Tibial nerve (tissue), 4 donors: ENCODE results near the gene RAD9A.

Source experiments
- EP300 ChIP-seq, 2 donors: sonication (generic); formaldehyde crosslinking; IDR thresholded peaks; one replicate each; pipeline ENCODE4 v1.6.1; 2017; ENCODE audit warnings: antibody characterized with exemption in 2 of 2, mild to moderate bottlenecking in 1 of 2
- POLR2A ChIP-seq, 2 donors: fragments of 450-650 bp; IDR thresholded peaks; one replicate each; pipeline ENCODE4 v1.6.1; 2017; ENCODE audit warnings: antibody characterized with exemption in 2 of 2, mild to moderate bottlenecking in 2 of 2, moderate library complexity in 2 of 2
- TF ChIP-seq, protein P1 (sequence below), 5 experiments: fragments of 200-600 bp in 3 of 5; fragments of 450-650 bp in 2 of 5; sonication (generic) in 3 of 5; IDR thresholded peaks; one replicate each; pipeline ENCODE4 v1.5.1; 2016 to 2019; ENCODE audit warnings: antibody characterized with exemption in 5 of 5, mild to moderate bottlenecking in 3 of 5, moderate library complexity in 2 of 5

DNA sequence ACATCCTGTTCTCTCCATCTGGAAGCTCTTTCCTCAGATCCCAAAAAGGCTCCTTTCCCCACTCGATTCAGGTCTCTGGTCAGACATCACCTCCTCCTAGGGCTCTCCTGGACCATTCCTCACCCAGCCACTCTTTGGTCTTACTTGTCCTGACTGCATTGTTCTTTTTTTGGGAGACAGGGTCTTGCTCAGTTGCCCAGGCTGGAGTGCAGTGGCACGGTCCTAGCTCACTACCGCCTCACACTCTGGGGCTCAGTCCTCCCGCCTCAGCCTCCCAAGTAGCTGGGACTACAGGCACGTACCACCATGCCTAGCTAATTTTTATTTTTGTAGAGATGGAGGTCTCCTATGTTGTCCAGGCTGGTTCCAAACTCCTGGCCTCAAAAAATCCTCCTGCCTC lies 53.7 kb downstream of the RAD9A start:
- TF ChIP-seq, protein P1, sequence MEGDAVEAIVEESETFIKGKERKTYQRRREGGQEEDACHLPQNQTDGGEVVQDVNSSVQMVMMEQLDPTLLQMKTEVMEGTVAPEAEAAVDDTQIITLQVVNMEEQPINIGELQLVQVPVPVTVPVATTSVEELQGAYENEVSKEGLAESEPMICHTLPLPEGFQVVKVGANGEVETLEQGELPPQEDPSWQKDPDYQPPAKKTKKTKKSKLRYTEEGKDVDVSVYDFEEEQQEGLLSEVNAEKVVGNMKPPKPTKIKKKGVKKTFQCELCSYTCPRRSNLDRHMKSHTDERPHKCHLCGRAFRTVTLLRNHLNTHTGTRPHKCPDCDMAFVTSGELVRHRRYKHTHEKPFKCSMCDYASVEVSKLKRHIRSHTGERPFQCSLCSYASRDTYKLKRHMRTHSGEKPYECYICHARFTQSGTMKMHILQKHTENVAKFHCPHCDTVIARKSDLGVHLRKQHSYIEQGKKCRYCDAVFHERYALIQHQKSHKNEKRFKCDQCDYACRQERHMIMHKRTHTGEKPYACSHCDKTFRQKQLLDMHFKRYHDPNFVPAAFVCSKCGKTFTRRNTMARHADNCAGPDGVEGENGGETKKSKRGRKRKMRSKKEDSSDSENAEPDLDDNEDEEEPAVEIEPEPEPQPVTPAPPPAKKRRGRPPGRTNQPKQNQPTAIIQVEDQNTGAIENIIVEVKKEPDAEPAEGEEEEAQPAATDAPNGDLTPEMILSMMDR (IDR thresholded peaks at IDR 0.05) = no peak
- no peak for TF ChIP-seq POLR2A (IDR thresholded peaks at IDR 0.05)
- no peak for TF ChIP-seq EP300 (IDR thresholded peaks at IDR 0.05)
